Measurements from ENCODE around the gene NXPH2.

GRCh38 chr2:138827426-138828054 lies 47.4 kb upstream of the NXPH2 start:
- TF ChIP-seq CTCF (IDR thresholded peaks at IDR 0.05) (peak in 5 of 6 experiments; percentile 44 to 75 (median 57)), POLR2A (IDR thresholded peaks at IDR 0.05) (no peak)

Measured in esophagus squamous epithelium (tissue), 4 donors.